Measurements from ENCODE around the gene EVI5. TPM values are rescaled to one million over a fixed set of nuclear protein-coding genes. Genes with fewer than 3 reads are reported as not detected.

Gene EVI5
- total and polyA plus RNA-seq, 2 donors (not counting 1 experiment from before 2014, with no cell fraction given), result 1.5 to 36.3 TPM

DNA sequence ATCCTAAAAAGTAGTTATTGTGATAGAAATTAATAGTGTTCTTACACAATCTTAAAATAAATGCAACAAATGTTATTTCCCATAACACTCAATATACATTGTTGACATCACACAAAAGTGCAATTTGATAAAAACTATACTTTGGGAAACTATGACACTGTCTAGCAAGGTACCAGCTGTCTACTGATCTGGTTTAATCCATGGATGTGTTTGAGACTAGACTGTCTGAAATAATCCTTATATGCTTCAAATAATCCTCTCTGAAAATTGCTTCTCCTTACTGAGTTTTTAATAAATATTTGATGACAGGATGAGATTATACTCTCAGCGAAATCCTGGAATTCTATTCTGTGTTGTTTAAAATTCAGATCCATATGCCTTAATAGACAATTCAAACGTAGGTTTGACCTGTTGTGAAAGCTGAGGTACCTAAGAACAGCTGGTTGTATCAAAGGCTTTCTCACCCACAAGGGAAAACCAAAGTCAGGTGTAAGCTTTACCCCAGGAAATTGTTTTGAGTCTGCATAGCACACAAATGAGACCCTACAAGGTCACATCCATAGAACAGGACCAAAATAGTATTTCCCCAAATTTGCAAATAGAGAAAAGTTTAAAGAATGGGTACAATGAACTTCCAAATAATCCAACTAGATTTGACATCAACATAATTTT is 289.4 kb downstream of the EVI5 start:
- intact Hi-C loops (cut with micrococcal nuclease), result no loop called here
- no peak overlapping the region for H3K4me3 ChIP-seq (ENCODE audit: control extremely low read depth in 1 of 5, extremely low read depth in 1 of 5, insufficient read depth in 1 of 5, low read depth in 2 of 5, low read length in 4 of 5)
- no peaks in the 10 kb centered on the region for H4K20me1 ChIP-seq (ENCODE audit: control insufficient read depth, insufficient read depth, low read length, poor library complexity, severe bottlenecking)
- Mint-ChIP-seq H3K4me1 (no peaks in the 10 kb centered on the region), H3K9me3 (ENCODE audit: insufficient read depth) (no peaks in the 10 kb centered on the region), H3K27ac (no peak overlapping the region), H3K27me3 (no peaks in the 10 kb centered on the region), H3K4me3 (no peak overlapping the region)
- no peak overlapping the region for H2AFZ ChIP-seq (ENCODE audit: insufficient read depth, low read depth, low read length, poor library complexity, severe bottlenecking)
- no peaks in the 10 kb centered on the region for H3K79me2 ChIP-seq (ENCODE audit: control insufficient read depth, insufficient read depth, low read length)
- no peaks in the 10 kb centered on the region for H3K36me3 ChIP-seq (replicated peaks in 1 of 2; ENCODE audit: control extremely low read depth in 1 of 2, control insufficient read depth in 1 of 2, extremely low read depth in 1 of 2, insufficient read depth in 2 of 2, low read length in 1 of 2)
- H3K27ac ChIP-seq (ENCODE audit: low read length in 2 of 2), result no peak overlapping the region
- no peaks in the 10 kb centered on the region for H3K9me3 ChIP-seq (ENCODE audit: control extremely low read depth in 1 of 3, control insufficient read depth in 2 of 3, insufficient read depth in 1 of 3, low read length in 2 of 3)
- CTCF ChIA-PET, result interaction anchor here (0.5 kb wide), 1 partner anchor 554 kb away, joined by 3 read pairs; no protein-coding TSS in a partner anchor
- ATAC-seq (ENCODE audit: low read depth) (no peak), DNase-seq (no peak)
- WGBS (ENCODE audit: insufficient coverage), result no CpG with 5 or more reads among the region's 2 CpGs
- no peaks in the 10 kb centered on the region for H3K4me1 ChIP-seq (ENCODE audit: control insufficient read depth in 2 of 2, insufficient read depth in 2 of 2, low read length in 2 of 2)
- POLR2A ChIA-PET, result no interaction called here
- TF ChIP-seq EZH2 (IDR thresholded peaks at IDR 0.05; ENCODE audit: borderline replicate concordance, insufficient read depth, low read depth, low read length, poor library complexity, severe bottlenecking), result no peak
- no peak overlapping the region for H3K4me2 ChIP-seq (replicated peaks; ENCODE audit: low read depth, low read length, poor library complexity, severe bottlenecking)
- H3K27me3 ChIP-seq (replicated peaks in 1 of 4; ENCODE audit: control extremely low read depth in 1 of 4, control insufficient read depth in 3 of 4, insufficient read depth in 4 of 4, low read length in 3 of 4), result no peaks in the 10 kb centered on the region
- H3K9ac ChIP-seq (ENCODE audit: low read length), result no peak overlapping the region

- H3K4me2 ChIP-seq (replicated peaks; ENCODE audit: low read depth, low read length, poor library complexity, severe bottlenecking), result no peak overlapping the region
- DNase-seq, result no peak
Measured at GRCh38 chr1:92494485-92495141, 290.3 kb downstream of the EVI5 start.

More at GRCh38 chr1:92494485-92495141, 290.3 kb downstream of the EVI5 start:
- no peak overlapping the region for H3K27ac Mint-ChIP-seq
- WGBS (ENCODE audit: insufficient coverage), result 100% methylated on average over 1 of the region's 4 CpGs
- Histone ChIP-seq H3K79me2 (ENCODE audit: control insufficient read depth, insufficient read depth, low read length) (no peaks in the 10 kb centered on the region), H4K20me1 (ENCODE audit: control insufficient read depth, insufficient read depth, low read length, poor library complexity, severe bottlenecking) (no peaks in the 10 kb centered on the region), H3K27me3 (replicated peaks in 1 of 4; ENCODE audit: control extremely low read depth in 1 of 4, control insufficient read depth in 3 of 4, insufficient read depth in 4 of 4, low read length in 3 of 4) (no peaks in the 10 kb centered on the region), H3K36me3 (replicated peaks in 1 of 2; ENCODE audit: control extremely low read depth in 1 of 2, control insufficient read depth in 1 of 2, extremely low read depth in 1 of 2, insufficient read depth in 2 of 2, low read length in 1 of 2) (no peaks in the 10 kb centered on the region), H3K9ac (ENCODE audit: low read length) (no peak overlapping the region), H3K4me1 (ENCODE audit: control insufficient read depth in 2 of 2, insufficient read depth in 2 of 2, low read length in 2 of 2) (no peaks in the 10 kb centered on the region), H2AFZ (ENCODE audit: insufficient read depth, low read depth, low read length, poor library complexity, severe bottlenecking) (no peak overlapping the region), H3K27ac (ENCODE audit: low read length in 2 of 2) (no peak overlapping the region), H3K9me3 (ENCODE audit: control extremely low read depth in 1 of 3, control insufficient read depth in 2 of 3, insufficient read depth in 1 of 3, low read length in 2 of 3) (no peaks in the 10 kb centered on the region), H3K4me3 (ENCODE audit: control extremely low read depth in 1 of 5, extremely low read depth in 1 of 5, insufficient read depth in 1 of 5, low read depth in 2 of 5, low read length in 4 of 5) (no peak overlapping the region)
- intact Hi-C loops (cut with micrococcal nuclease), result no loop called here
- no peak overlapping the region for H3K4me3 Mint-ChIP-seq
- TF ChIP-seq EZH2 (IDR thresholded peaks at IDR 0.05; ENCODE audit: borderline replicate concordance, insufficient read depth, low read depth, low read length, poor library complexity, severe bottlenecking) (no peak), CTCF (IDR thresholded peaks at IDR 0.05) (no peak)
- no peak for ATAC-seq (ENCODE audit: low read depth)
- ChIA-PET CTCF (no interaction called here), POLR2A (no interaction called here)
- H3K9me3 Mint-ChIP-seq (ENCODE audit: insufficient read depth), result no peaks in the 10 kb centered on the region
- H3K27me3 Mint-ChIP-seq, result no peaks in the 10 kb centered on the region
- no peaks in the 10 kb centered on the region for H3K4me1 Mint-ChIP-seq

Data from B cell (primary cell).